Measurements from ENCODE around the gene OR52E8. TPM values are rescaled to one million over a fixed set of nuclear protein-coding genes. Genes with fewer than 3 reads are reported as not detected.

OR52E8 gene
- total RNA-seq, 3 donors from 2014 or later (not counting 1 experiment from before 2014, with no cell fraction given): not detected

DNA sequence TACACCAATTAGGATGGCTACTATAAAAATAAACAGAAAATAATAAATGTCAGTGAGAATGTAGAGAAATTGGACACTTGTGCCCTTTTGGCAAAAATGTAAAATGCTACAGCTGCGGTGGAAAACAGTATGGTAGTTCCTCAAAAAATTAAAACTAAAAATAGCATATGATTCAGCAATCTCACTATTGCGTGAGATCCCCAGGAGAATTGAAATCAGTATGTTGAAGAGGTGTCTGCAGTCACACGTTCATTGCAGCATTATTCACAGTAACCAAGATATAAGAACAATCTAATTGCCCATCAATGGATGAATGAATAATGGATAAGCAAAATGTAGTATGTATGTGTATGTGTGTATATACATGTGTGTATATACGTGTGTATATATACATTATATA, 42.0 kb downstream of the OR52E8 start:
- ATAC-seq: no peak
- H3K36me3 ChIP-seq (ENCODE audit: control insufficient read depth, insufficient read depth, low read length): no peaks in the 10 kb centered on the region
- Mint-ChIP-seq H3K4me1 (peaks cover 7% of the 10 kb centered on the region in 2 donors), H3K36me3 (no peaks in the 10 kb centered on the region), H3K27me3 (ENCODE audit: low read depth in 2 of 2) (peaks cover 2 to 3% of the 10 kb centered on the region in 2 donors), H3K27ac (no peak overlapping the region), H3K4me3 (no peak overlapping the region), H3K9me3 (no peaks in the 10 kb centered on the region)
- intact Hi-C loops (cut with micrococcal nuclease): no loop called here
- H3K27ac ChIP-seq (ENCODE audit: low read length): no peak overlapping the region
- no CpG with 5 or more reads among the region's 4 CpGs for WGBS (ENCODE audit: insufficient coverage)
- no peaks in the 10 kb centered on the region for H3K4me1 ChIP-seq (ENCODE audit: control insufficient read depth, insufficient read depth, low read length)
- H3K4me3 ChIP-seq (ENCODE audit: low read length): no peak overlapping the region
- TF ChIP-seq CTCF (IDR thresholded peaks at IDR 0.05): no peak
- peaks cover under 1% of the 10 kb centered on the region for H3K27me3 ChIP-seq (ENCODE audit: control insufficient read depth, insufficient read depth, low read length)
- DNase-seq: no peak
- H3K9me3 ChIP-seq (ENCODE audit: control insufficient read depth, insufficient read depth, low read length): no peaks in the 10 kb centered on the region

- H3K27me3 ChIP-seq (ENCODE audit: control insufficient read depth, insufficient read depth, low read length): peaks cover 6% of the 10 kb centered on the region
- DNase-seq (no peak), ATAC-seq (no peak)
- no peak overlapping the region for H3K4me3 Mint-ChIP-seq
- no peak overlapping the region for H3K27ac ChIP-seq (ENCODE audit: low read length)
- peaks cover 12% of the 10 kb centered on the region in 2 donors for H3K4me1 Mint-ChIP-seq
- H3K4me1 ChIP-seq (ENCODE audit: control insufficient read depth, insufficient read depth, low read length): peaks cover 9% of the 10 kb centered on the region
- 76% methylated on average over 5 of the region's 6 CpGs for WGBS (ENCODE audit: insufficient coverage)
- H3K9me3 ChIP-seq (ENCODE audit: control insufficient read depth, insufficient read depth, low read length): no peaks in the 10 kb centered on the region
- no peaks in the 10 kb centered on the region for H3K36me3 Mint-ChIP-seq
- intact Hi-C loops (cut with micrococcal nuclease): loop anchor here (2.0 kb wide), 1 partner anchor 1173 kb away; the partner anchor contains the start of gene OR51D1
- no peak overlapping the region for H3K4me3 ChIP-seq (ENCODE audit: low read length)
- H3K27me3 Mint-ChIP-seq (ENCODE audit: low read depth in 2 of 2): peaks cover 22 to 34% of the 10 kb centered on the region in 2 donors
- H3K27ac Mint-ChIP-seq: no peak overlapping the region
- H3K36me3 ChIP-seq (ENCODE audit: control insufficient read depth, insufficient read depth, low read length): no peaks in the 10 kb centered on the region
- no peaks in the 10 kb centered on the region for H3K9me3 Mint-ChIP-seq
- TF ChIP-seq CTCF (IDR thresholded peaks at IDR 0.05): no peak
Measured at GRCh38 chr11:5809905-5810795, 47.3 kb downstream of the OR52E8 start.

- TF ChIP-seq CTCF (IDR thresholded peaks at IDR 0.05): no peak
- no peaks in the 10 kb centered on the region for H3K36me3 ChIP-seq (ENCODE audit: control insufficient read depth, insufficient read depth, low read length)
- H3K4me3 Mint-ChIP-seq: peak overlapping the region; percentile 83
- DNase-seq: peak in 1 of 2 donors; percentile 30
- peak overlapping the region; percentile 48 for H3K4me3 ChIP-seq (ENCODE audit: low read length)
- H3K27ac Mint-ChIP-seq: peak overlapping the region in 1 of 2 donors; percentile 19
- H3K27me3 ChIP-seq (ENCODE audit: control insufficient read depth, insufficient read depth, low read length): peaks cover 6% of the 10 kb centered on the region
- H3K4me1 ChIP-seq (ENCODE audit: control insufficient read depth, insufficient read depth, low read length): peaks cover 9% of the 10 kb centered on the region
- peak in 2 of 3 donors; percentile 18 to 29 for ATAC-seq
- H3K9me3 ChIP-seq (ENCODE audit: control insufficient read depth, insufficient read depth, low read length): no peaks in the 10 kb centered on the region
- peaks cover 25 to 34% of the 10 kb centered on the region in 2 donors for H3K27me3 Mint-ChIP-seq (ENCODE audit: low read depth in 2 of 2)
- intact Hi-C loops (cut with micrococcal nuclease): loop anchor here (2.0 kb wide), 1 partner anchor 1172 kb away; the partner anchor contains the start of gene OR51D1
- H3K36me3 Mint-ChIP-seq: no peaks in the 10 kb centered on the region
- peaks cover 12% of the 10 kb centered on the region in 2 donors for H3K4me1 Mint-ChIP-seq
- no peaks in the 10 kb centered on the region for H3K9me3 Mint-ChIP-seq
- no peak overlapping the region for H3K27ac ChIP-seq (ENCODE audit: low read length)
- WGBS (ENCODE audit: insufficient coverage): 5% methylated on average over 5 of the region's 5 CpGs
Measured at GRCh38 chr11:5809122-5809519, 48.4 kb downstream of the OR52E8 start.
